Measurements from ENCODE around the gene COBL. TPM values are rescaled to one million over a fixed set of nuclear protein-coding genes. Genes with fewer than 3 reads are reported as not detected.

Gene COBL
- total RNA-seq, 2 donors from 2014 or later: 27.5 to 28.3 TPM

- Histone ChIP-seq H3K4me3 (ENCODE audit: low read length) (no peak overlapping the region), H3K36me3 (ENCODE audit: control insufficient read depth, insufficient read depth, low read length) (no peaks in the 10 kb centered on the region), H3K9ac (ENCODE audit: extremely low read depth, low read length, poor library complexity, severe bottlenecking) (no peak overlapping the region), H3K27ac (ENCODE audit: low read depth, low read length) (no peak overlapping the region), H3K27me3 (ENCODE audit: control insufficient read depth, insufficient read depth, low read length, poor library complexity, severe bottlenecking) (no peaks in the 10 kb centered on the region), H3K9me3 (ENCODE audit: control insufficient read depth, low read length) (peaks cover 13% of the 10 kb centered on the region), H3K4me1 (ENCODE audit: control insufficient read depth, insufficient read depth, low read length) (no peaks in the 10 kb centered on the region)
- Mint-ChIP-seq H3K27me3 (ENCODE audit: insufficient read depth) (no peaks in the 10 kb centered on the region), H3K27ac (no peak overlapping the region), H3K4me3 (no peak overlapping the region), H3K36me3 (ENCODE audit: low read depth) (peaks cover under 1% of the 10 kb centered on the region), H3K9me3 (peaks cover 7% of the 10 kb centered on the region), H3K4me1 (no peaks in the 10 kb centered on the region)
- 90 to 100% methylated on average over 1 of the region's 1 CpG for WGBS, 2 experiments (ENCODE audit: insufficient coverage in 1 of 2, insufficient read length in 1 of 2)
- TF ChIP-seq, protein P1, sequence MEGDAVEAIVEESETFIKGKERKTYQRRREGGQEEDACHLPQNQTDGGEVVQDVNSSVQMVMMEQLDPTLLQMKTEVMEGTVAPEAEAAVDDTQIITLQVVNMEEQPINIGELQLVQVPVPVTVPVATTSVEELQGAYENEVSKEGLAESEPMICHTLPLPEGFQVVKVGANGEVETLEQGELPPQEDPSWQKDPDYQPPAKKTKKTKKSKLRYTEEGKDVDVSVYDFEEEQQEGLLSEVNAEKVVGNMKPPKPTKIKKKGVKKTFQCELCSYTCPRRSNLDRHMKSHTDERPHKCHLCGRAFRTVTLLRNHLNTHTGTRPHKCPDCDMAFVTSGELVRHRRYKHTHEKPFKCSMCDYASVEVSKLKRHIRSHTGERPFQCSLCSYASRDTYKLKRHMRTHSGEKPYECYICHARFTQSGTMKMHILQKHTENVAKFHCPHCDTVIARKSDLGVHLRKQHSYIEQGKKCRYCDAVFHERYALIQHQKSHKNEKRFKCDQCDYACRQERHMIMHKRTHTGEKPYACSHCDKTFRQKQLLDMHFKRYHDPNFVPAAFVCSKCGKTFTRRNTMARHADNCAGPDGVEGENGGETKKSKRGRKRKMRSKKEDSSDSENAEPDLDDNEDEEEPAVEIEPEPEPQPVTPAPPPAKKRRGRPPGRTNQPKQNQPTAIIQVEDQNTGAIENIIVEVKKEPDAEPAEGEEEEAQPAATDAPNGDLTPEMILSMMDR (conservative IDR thresholded peaks at IDR 0.05): no peak
- DNase-seq: no peak
These were observed 118.0 kb downstream of the COBL start for GRCh38 chr7:51198654-51199053.

DNA sequence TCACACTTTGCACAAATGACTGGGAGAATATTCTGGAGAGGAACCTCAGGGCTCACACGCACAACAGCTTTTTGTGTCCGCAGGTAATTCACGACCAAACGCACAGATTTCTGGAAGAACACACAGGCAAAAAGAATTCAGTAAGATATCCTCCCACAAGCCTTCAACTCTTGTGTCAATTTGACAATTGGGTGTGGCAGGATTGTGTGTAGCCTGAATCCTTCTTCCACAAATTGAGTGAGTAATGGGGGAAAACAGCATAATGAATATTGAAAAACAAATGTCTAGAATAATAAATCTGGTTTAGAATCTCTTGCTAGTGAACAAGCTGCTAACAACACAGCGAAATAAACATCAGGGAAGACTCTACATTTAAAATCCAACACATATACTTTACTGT, 125.6 kb downstream of the COBL start:
- Mint-ChIP-seq H3K4me3 (no peak overlapping the region), H3K9me3 (no peaks in the 10 kb centered on the region), H3K4me1 (peaks cover 4% of the 10 kb centered on the region), H3K27ac (no peak overlapping the region), H3K27me3 (ENCODE audit: insufficient read depth) (no peaks in the 10 kb centered on the region), H3K36me3 (ENCODE audit: low read depth) (peaks cover 9% of the 10 kb centered on the region)
- DNase-seq: no peak
- peaks cover 5% of the 10 kb centered on the region for H3K36me3 ChIP-seq (ENCODE audit: control insufficient read depth, insufficient read depth, low read length)
- no peaks in the 10 kb centered on the region for H3K27me3 ChIP-seq (ENCODE audit: control insufficient read depth, insufficient read depth, low read length, poor library complexity, severe bottlenecking)
- H3K9me3 ChIP-seq (ENCODE audit: control insufficient read depth, low read length): no peaks in the 10 kb centered on the region
- no peak overlapping the region for H3K9ac ChIP-seq (ENCODE audit: extremely low read depth, low read length, poor library complexity, severe bottlenecking)
- WGBS, 2 experiments (ENCODE audit: insufficient coverage in 1 of 2, insufficient read length in 1 of 2): 95 to 100% methylated on average over 2 to 5 of the region's 5 CpGs
- TF ChIP-seq, protein P1 (conservative IDR thresholded peaks at IDR 0.05): no peak
- H3K27ac ChIP-seq (ENCODE audit: low read depth, low read length): no peak overlapping the region
- no peak overlapping the region for H3K4me3 ChIP-seq (ENCODE audit: low read length)
- no peaks in the 10 kb centered on the region for H3K4me1 ChIP-seq (ENCODE audit: control insufficient read depth, insufficient read depth, low read length)

- Histone ChIP-seq H3K9ac (ENCODE audit: extremely low read depth, low read length, poor library complexity, severe bottlenecking) (no peak overlapping the region), H3K27me3 (ENCODE audit: control insufficient read depth, insufficient read depth, low read length, poor library complexity, severe bottlenecking) (no peaks in the 10 kb centered on the region), H3K4me3 (ENCODE audit: low read length) (no peak overlapping the region), H3K27ac (ENCODE audit: low read depth, low read length) (no peak overlapping the region), H3K9me3 (ENCODE audit: control insufficient read depth, low read length) (no peaks in the 10 kb centered on the region), H3K36me3 (ENCODE audit: control insufficient read depth, insufficient read depth, low read length) (peaks cover 5% of the 10 kb centered on the region), H3K4me1 (ENCODE audit: control insufficient read depth, insufficient read depth, low read length) (no peaks in the 10 kb centered on the region)
- Mint-ChIP-seq H3K4me3 (no peak overlapping the region), H3K9me3 (no peaks in the 10 kb centered on the region), H3K27ac (no peak overlapping the region), H3K27me3 (ENCODE audit: insufficient read depth) (no peaks in the 10 kb centered on the region), H3K36me3 (ENCODE audit: low read depth) (peaks cover 9% of the 10 kb centered on the region), H3K4me1 (peaks cover 4% of the 10 kb centered on the region)
- no peak for DNase-seq
- WGBS, 2 experiments (ENCODE audit: insufficient coverage in 1 of 2, insufficient read length in 1 of 2): 82 to 98% methylated on average over 1 to 2 of the region's 2 CpGs
- TF ChIP-seq, protein P1 (conservative IDR thresholded peaks at IDR 0.05): no peak
These were observed 126.8 kb downstream of the COBL start for GRCh38 chr7:51189777-51190176.
